HCT116 (cell line): Measurements from ENCODE around the gene TRHDE. TPM values are rescaled to one million over a fixed set of nuclear protein-coding genes. Genes with fewer than 3 reads are reported as not detected.

Experiments used
- ATAC-seq: fragments of 200-7000 bp; cut with Tn5 transposase; 2 replicates; pipeline ENCODE4 v1.9.1; 2020; ENCODE audit warnings: mild to moderate bottlenecking, moderate library complexity
- BruUV-seq: library from RNA; stranded (reverse); fragments of 400-500 nt; replicated peaks from 2 replicates; lab custom pipeline; 2021; lab: Mats Ljungman, UMichigan
- CTCF ChIA-PET: fragments of 300-600 bp; sonication (Branson Sonifier 250); formaldehyde crosslinking; loops from one replicate; lab custom pipeline; 2021; ENCODE audit warnings: antibody characterized with exemption; lab: Charles Lee
- POLR2A ChIA-PET: fragments of 300-600, 350-600 bp; sonication (Branson Sonifier 250); formaldehyde crosslinking; loops from one replicate; lab custom pipeline; 2021; ENCODE audit warnings: antibody characterized with exemption; lab: Charles Lee
- RAD21 ChIA-PET, 2 experiments: fragments of 300-600 bp; sonication (Branson Sonifier 250); formaldehyde crosslinking; loops; one replicate each; lab custom pipeline; 2023; ENCODE audit warnings: low total read pairs in 2 of 2; ENCODE audit not compliant: uncharacterized antibody in 2 of 2, unreplicated experiment in 2 of 2, low non-redundant PET in 1 of 2; lab: Charles Lee
- DNase-seq: peaks from one replicate; pipeline ENCODE4 v3.0.0-alpha.2; 2010; ENCODE audit warnings: low read depth, low spot score
- H2AFZ ChIP-seq: fragments of 200-600 bp; shearing (Covaris generic), sonication (generic); 2 replicates; pipeline ENCODE4 v1.6.1; 2017; ENCODE audit warnings: low read depth, mixed run types, mixed read lengths, antibody characterized with exemption, low read length; ENCODE audit not compliant: poor library complexity, severe bottlenecking
- H3K27ac ChIP-seq: 2 replicates; pipeline ENCODE4 v1.5.1; 2012; ENCODE audit warnings: low read depth, low read length
- H3K27me3 ChIP-seq: fragments of 200-600 bp; sonication (generic); 2 replicates; pipeline ENCODE4 v1.6.1; 2016; ENCODE audit warnings: mixed run types, low read length, mixed read lengths; ENCODE audit not compliant: insufficient read depth
- H3K36me3 ChIP-seq, 2 experiments: fragments of 200-500 bp in 1 of 2; fragments of 200-600 bp in 1 of 2; sonication (Bioruptor generic) in 1 of 2; sonication (generic) in 1 of 2; 2 replicates each; pipeline versions ENCODE4 v1.5.1 to v1.6.1; 2014 to 2016; ENCODE audit warnings: low read length in 2 of 2, inconsistent platforms in 1 of 2, mixed read lengths in 1 of 2, mixed run types in 1 of 2; ENCODE audit not compliant: insufficient read depth in 2 of 2, control insufficient read depth in 1 of 2
- H3K4me1 ChIP-seq, 2 experiments: fragments of 200-600 bp in 1 of 2; sonication (generic) in 1 of 2; 2 replicates each; pipeline versions ENCODE4 v1.5.1 to v1.6.1; 2012 to 2017; ENCODE audit warnings: low read length in 2 of 2, inconsistent platforms in 1 of 2, mild to moderate bottlenecking in 1 of 2, mixed read lengths in 1 of 2, mixed run types in 1 of 2, moderate library complexity in 1 of 2; ENCODE audit not compliant: insufficient read depth in 2 of 2, control insufficient read depth in 1 of 2
- H3K4me2 ChIP-seq: fragments of 200-600 bp; sonication (generic); 2 replicates; pipeline ENCODE4 v1.6.1; 2017; ENCODE audit warnings: mixed run types, low read length, mixed read lengths
- H3K4me3 ChIP-seq, 2 experiments: fragments of 200-600 bp in 1 of 2; sonication (generic) in 1 of 2; replicated peaks in 1 of 2; 2 replicates each; pipeline ENCODE4 v1.5.1; 2011 to 2016; ENCODE audit warnings: low read length in 2 of 2, control low read depth in 1 of 2, low read depth in 1 of 2, mild to moderate bottlenecking in 1 of 2, mixed read lengths in 1 of 2, mixed run types in 1 of 2
- H3K79me2 ChIP-seq: fragments of 200-600 bp; sonication (generic); 2 replicates; pipeline ENCODE4 v1.6.1; 2017; ENCODE audit warnings: mild to moderate bottlenecking, mixed run types, low read length, moderate library complexity, mixed read lengths; ENCODE audit not compliant: insufficient read depth
- H3K9ac ChIP-seq: fragments of 200-600 bp; sonication (generic); 2 replicates; pipeline ENCODE4 v1.6.1; 2016; ENCODE audit warnings: low read length, mixed read lengths
- H3K9me2 ChIP-seq: fragments of 200-600 bp; sonication (generic), shearing (Covaris generic); 2 replicates; pipeline ENCODE4 v1.6.1; 2017; ENCODE audit warnings: mixed run types, mild to moderate bottlenecking, moderate library complexity; ENCODE audit not compliant: insufficient read depth
- H3K9me3 ChIP-seq, 2 experiments: fragments of 200-500 bp in 1 of 2; fragments of 200-600 bp in 1 of 2; sonication (Bioruptor generic) in 1 of 2; sonication (generic) in 1 of 2; 2 replicates each; pipeline ENCODE4 v1.6.1; 2014 to 2017; ENCODE audit warnings: low read length in 2 of 2, mixed read lengths in 2 of 2, inconsistent platforms in 1 of 2, low read depth in 1 of 2, mild to moderate bottlenecking in 1 of 2, mixed run types in 1 of 2, moderate library complexity in 1 of 2; ENCODE audit not compliant: control insufficient read depth in 1 of 2, insufficient read depth in 1 of 2
- H4K20me1 ChIP-seq: fragments of 200-600 bp; sonication (generic), shearing (Covaris generic); 2 replicates; pipeline ENCODE4 v1.6.1; 2017; ENCODE audit warnings: mixed run types, mild to moderate bottlenecking, moderate library complexity; ENCODE audit not compliant: insufficient read depth
- CBX3 ChIP-seq: IDR thresholded peaks from 2 replicates; pipeline ENCODE4 v1.6.1; 2012; ENCODE audit warnings: low read depth
- CEBPB ChIP-seq: IDR thresholded peaks from 2 replicates; pipeline ENCODE4 v1.6.1; 2012; ENCODE audit warnings: low read depth
- FOSL1 ChIP-seq: IDR thresholded peaks from 2 replicates; pipeline ENCODE4 v1.6.1; 2012; ENCODE audit warnings: low read depth
- JUND ChIP-seq: IDR thresholded peaks from 2 replicates; pipeline ENCODE4 v1.6.1; 2012
- POLR2A ChIP-seq: IDR thresholded peaks from 2 replicates; pipeline ENCODE4 v1.7.0; 2011; ENCODE audit warnings: borderline replicate concordance; ENCODE audit not compliant: insufficient read depth, insufficient read length; ENCODE audit errors: extremely low read depth
- POLR2AphosphoS5 ChIP-seq: IDR thresholded peaks from 2 replicates; pipeline ENCODE4 v1.6.1; 2011; ENCODE audit warnings: mild to moderate bottlenecking, low read depth, low read length, moderate library complexity
- RAD21 ChIP-seq: IDR thresholded peaks from 2 replicates; pipeline ENCODE4 v1.6.1; 2012; ENCODE audit warnings: low read depth, mild to moderate bottlenecking
- SP1 ChIP-seq: IDR thresholded peaks from 2 replicates; pipeline ENCODE4 v1.6.1; 2012; ENCODE audit warnings: low read depth
- YY1 ChIP-seq: IDR thresholded peaks from 2 replicates; pipeline ENCODE4 v1.6.1; 2011; ENCODE audit warnings: low read length, low read depth, moderate library complexity, mild to moderate bottlenecking; ENCODE audit not compliant: insufficient replicate concordance; ENCODE audit errors: extremely low read depth
- ZBTB33 ChIP-seq: IDR thresholded peaks from 2 replicates; pipeline ENCODE4 v1.6.1; 2011; ENCODE audit warnings: mild to moderate bottlenecking, low read length, moderate library complexity; ENCODE audit not compliant: insufficient replicate concordance; ENCODE audit errors: extremely low read depth
- ZFX ChIP-seq: fragments of 450-650 bp; IDR thresholded peaks from 2 replicates; pipeline ENCODE4 v1.6.1; 2017
- ZNF274 ChIP-seq: fragments of 200-500 bp; sonication (Bioruptor generic); IDR thresholded peaks from 2 replicates; pipeline ENCODE4 v1.6.1; 2014; ENCODE audit warnings: mild to moderate bottlenecking, low read depth, low read length, inconsistent platforms
- intact Hi-C: fragments of 100-400 bp; cut with micrococcal nuclease; formaldehyde crosslinking; loops from 2 replicates; pipeline ENCODE4 v1.10.0; 2022
- total RNA-seq: library from RNA; stranded (reverse); gene quantifications from one replicate; pipeline ENCODE4 v1.2.1, GENCODE V29; 2021; ENCODE audit not compliant: unreplicated experiment
- TF ChIP-seq, protein P1 (sequence below): IDR thresholded peaks from 2 replicates; pipeline ENCODE4 v1.6.1; 2012
- TF ChIP-seq, protein P2 (sequence below), 3 experiments: fragments of 200-600 bp in 1 of 3; sonication (generic) in 1 of 3; IDR thresholded peaks in 2 of 3; conservative IDR thresholded peaks in 1 of 3; 2 replicates each; pipeline ENCODE4 v1.5.1; 2012 to 2017; ENCODE audit warnings: low read depth in 2 of 3, low read length in 2 of 3, antibody characterized with exemption in 1 of 3, borderline replicate concordance in 1 of 3, control low read depth in 1 of 3, mild to moderate bottlenecking in 1 of 3, mixed read lengths in 1 of 3, mixed run types in 1 of 3, moderate library complexity in 1 of 3; ENCODE audit not compliant: insufficient read depth in 1 of 3

TRHDE gene
- total RNA-seq, 1 experiment from 2014 or later = 2.9 TPM

DNA sequence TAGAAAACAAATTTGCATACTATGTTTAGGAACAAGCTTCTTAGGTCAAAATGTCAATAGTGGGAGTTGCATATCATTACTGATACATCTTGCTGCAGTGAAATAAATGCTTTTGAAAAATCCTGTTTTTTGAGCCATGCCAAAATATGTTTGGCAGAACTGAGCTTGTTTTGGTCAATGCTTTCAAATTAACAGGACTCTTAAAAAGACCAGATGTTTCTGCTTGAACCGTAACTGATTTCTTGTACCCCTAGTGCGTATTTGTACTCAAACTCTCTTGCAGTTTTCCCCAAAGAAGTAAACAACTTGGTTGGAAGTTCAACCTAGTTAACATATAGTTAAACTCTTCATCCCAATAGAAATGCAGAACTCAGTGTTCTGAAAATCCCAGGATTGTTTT lies 3.4 kb downstream of the TRHDE start:
- Histone ChIP-seq H3K9me2 (no peaks in the 10 kb centered on the region), H3K27me3 (no peaks in the 10 kb centered on the region), H3K79me2 (no peaks in the 10 kb centered on the region), H3K36me3 (no peaks in the 10 kb centered on the region), H3K4me2 (no peak overlapping the region), H3K9ac (no peak overlapping the region), H4K20me1 (no peaks in the 10 kb centered on the region), H2AFZ (no peak overlapping the region), H3K27ac (no peak overlapping the region), H3K4me3 (no peak overlapping the region), H3K4me1 (peaks cover 0 to 15% of the 10 kb centered on the region in 2 experiments; a peak in 1 of 4 replicates), H3K9me3 (no peaks in the 10 kb centered on the region)
- ChIA-PET CTCF (no interaction called here), POLR2A (no interaction called here), RAD21 (no interaction called here)
- ATAC-seq = no peak
- intact Hi-C loops = no loop called here
- TF ChIP-seq, protein P1, sequence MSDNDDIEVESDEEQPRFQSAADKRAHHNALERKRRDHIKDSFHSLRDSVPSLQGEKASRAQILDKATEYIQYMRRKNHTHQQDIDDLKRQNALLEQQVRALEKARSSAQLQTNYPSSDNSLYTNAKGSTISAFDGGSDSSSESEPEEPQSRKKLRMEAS = no peak
- no TSS peak for BruUV-seq
- DNase-seq = no peak

DNA sequence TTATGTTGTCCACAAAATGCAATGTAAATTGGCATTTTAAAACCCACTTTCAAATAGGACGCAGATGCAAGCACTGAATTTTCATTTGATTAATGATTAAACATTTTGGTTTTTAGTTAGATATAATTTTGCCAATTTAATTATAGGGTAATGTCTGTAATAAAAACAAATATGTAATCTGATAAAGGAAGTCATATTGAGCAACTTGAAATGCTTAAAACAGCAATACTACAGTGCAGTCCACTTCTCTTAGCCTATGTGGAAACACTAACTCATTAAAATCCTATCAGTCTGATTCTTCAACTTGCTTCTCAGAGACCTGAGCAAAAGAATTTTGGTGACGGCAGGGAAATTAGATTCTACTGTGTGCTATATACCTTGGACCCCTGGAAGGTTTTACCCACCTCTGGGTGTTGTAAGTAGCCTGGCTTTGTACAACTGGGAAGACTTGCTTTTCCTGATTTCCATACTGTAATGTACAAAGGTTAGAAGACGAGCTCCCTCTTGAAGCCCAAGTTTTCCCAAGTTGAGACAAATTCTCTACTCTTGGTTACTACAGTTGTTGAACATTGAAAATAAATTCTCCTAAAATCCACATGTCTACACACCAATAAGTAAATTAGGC lies 4.1 kb downstream of the TRHDE start:
- DNase-seq (no peak), ATAC-seq (no peak)
- no peak overlapping the region for H3K4me3 ChIP-seq
- no peaks in the 10 kb centered on the region for H3K36me3 ChIP-seq
- no peak overlapping the region for H3K4me2 ChIP-seq
- peaks cover 0 to 8% of the 10 kb centered on the region in 2 experiments; a peak in 1 of 4 replicates for H3K4me1 ChIP-seq
- H3K79me2 ChIP-seq = no peaks in the 10 kb centered on the region
- ChIA-PET CTCF (no interaction called here), POLR2A (no interaction called here), RAD21 (no interaction called here)
- H3K27me3 ChIP-seq = no peaks in the 10 kb centered on the region
- no peaks in the 10 kb centered on the region for H3K9me3 ChIP-seq
- intact Hi-C loops = no loop called here
- no peak overlapping the region for H2AFZ ChIP-seq
- no peak overlapping the region for H3K9ac ChIP-seq
- H3K9me2 ChIP-seq = no peaks in the 10 kb centered on the region
- H3K27ac ChIP-seq = no peak overlapping the region
- no TSS peak for BruUV-seq
- H4K20me1 ChIP-seq = no peaks in the 10 kb centered on the region
- TF ChIP-seq SP1 = no peak
- TF ChIP-seq CEBPB = no peak
- TF ChIP-seq, protein P1 = no peak
- no peak for TF ChIP-seq JUND
- TF ChIP-seq POLR2A = no peak
- TF ChIP-seq CBX3 = no peak
- no peak for TF ChIP-seq RAD21
- no peak for TF ChIP-seq FOSL1
- TF ChIP-seq YY1 = no peak
- TF ChIP-seq, protein P2, sequence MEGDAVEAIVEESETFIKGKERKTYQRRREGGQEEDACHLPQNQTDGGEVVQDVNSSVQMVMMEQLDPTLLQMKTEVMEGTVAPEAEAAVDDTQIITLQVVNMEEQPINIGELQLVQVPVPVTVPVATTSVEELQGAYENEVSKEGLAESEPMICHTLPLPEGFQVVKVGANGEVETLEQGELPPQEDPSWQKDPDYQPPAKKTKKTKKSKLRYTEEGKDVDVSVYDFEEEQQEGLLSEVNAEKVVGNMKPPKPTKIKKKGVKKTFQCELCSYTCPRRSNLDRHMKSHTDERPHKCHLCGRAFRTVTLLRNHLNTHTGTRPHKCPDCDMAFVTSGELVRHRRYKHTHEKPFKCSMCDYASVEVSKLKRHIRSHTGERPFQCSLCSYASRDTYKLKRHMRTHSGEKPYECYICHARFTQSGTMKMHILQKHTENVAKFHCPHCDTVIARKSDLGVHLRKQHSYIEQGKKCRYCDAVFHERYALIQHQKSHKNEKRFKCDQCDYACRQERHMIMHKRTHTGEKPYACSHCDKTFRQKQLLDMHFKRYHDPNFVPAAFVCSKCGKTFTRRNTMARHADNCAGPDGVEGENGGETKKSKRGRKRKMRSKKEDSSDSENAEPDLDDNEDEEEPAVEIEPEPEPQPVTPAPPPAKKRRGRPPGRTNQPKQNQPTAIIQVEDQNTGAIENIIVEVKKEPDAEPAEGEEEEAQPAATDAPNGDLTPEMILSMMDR (IDR thresholded peaks at IDR 0.05 in 2 of 3, conservative IDR thresholded peaks at IDR 0.05 in 1 of 3; ENCODE audit: borderline replicate concordance in 1 of 3, insufficient read depth in 1 of 3, low read depth in 2 of 3, low read length in 2 of 3) = no peak
- TF ChIP-seq ZFX = no peak
- TF ChIP-seq ZNF274 = no peak
- TF ChIP-seq POLR2AphosphoS5 = no peak
- TF ChIP-seq ZBTB33 = no peak
